Vagina (tissue), 2 donors: ENCODE measurements around the gene GRAMD1B. TPM values are rescaled to one million over a fixed set of nuclear protein-coding genes. Genes with fewer than 3 reads are reported as not detected.

Experiments used
- DNase-seq, 2 donors: peaks; one replicate each; pipeline ENCODE4 v3.0.0-alpha.2; 2017; ENCODE audit errors: extremely low spot score in 2 of 2
- H3K27ac ChIP-seq: fragments of 200-600 bp; sonication (generic); one replicate; pipeline ENCODE4 v1.5.1; 2019
- H3K27me3 ChIP-seq: fragments of 200-600 bp; sonication (generic); one replicate; pipeline ENCODE4 v1.5.1; 2019
- H3K36me3 ChIP-seq, 2 donors: fragments of 200-600 bp; sonication (generic); one replicate each; pipeline ENCODE4 v1.5.1; 2017 to 2019
- H3K4me1 ChIP-seq: fragments of 200-600 bp; sonication (generic); one replicate; pipeline ENCODE4 v1.5.1; 2019
- H3K4me3 ChIP-seq, 2 donors: fragments of 200-600 bp; sonication (generic); 1 replicate in 1 of 2; 2 replicates in 1 of 2; pipeline ENCODE4 v1.5.1; 2016 to 2019
- H3K9me3 ChIP-seq: fragments of 200-600 bp; sonication (generic); one replicate; pipeline ENCODE4 v1.5.1; 2019
- CTCF ChIP-seq, 3 experiments: fragments of 450-650 bp in 2 of 3; fragments of 200-600 bp in 1 of 3; sonication (generic) in 1 of 3; IDR thresholded peaks; one replicate each; pipeline ENCODE4 v1.5.1; 2017 to 2019; ENCODE audit warnings: antibody characterized with exemption in 3 of 3, mild to moderate bottlenecking in 2 of 3, moderate library complexity in 2 of 3
- POLR2A ChIP-seq, 2 donors: fragments of 450-650 bp; IDR thresholded peaks; one replicate each; pipeline ENCODE4 v1.6.1; 2017; ENCODE audit warnings: antibody characterized with exemption in 2 of 2, mild to moderate bottlenecking in 2 of 2, moderate library complexity in 2 of 2
- POLR2AphosphoS5 ChIP-seq, 2 donors: sonication (generic); formaldehyde crosslinking; IDR thresholded peaks; one replicate each; pipeline ENCODE4 v1.9.0; 2017; ENCODE audit warnings: antibody characterized with exemption in 2 of 2, mild to moderate bottlenecking in 2 of 2, low read depth in 1 of 2; ENCODE audit not compliant: insufficient read depth in 1 of 2
- intact Hi-C: fragments of 100-400 bp; cut with DNase I; formaldehyde crosslinking; loops from one replicate; pipeline ENCODE4 v1.15.1; 2023
- total RNA-seq: library from RNA; depleted of rRNA; stranded (reverse); fragments of >200 nt; gene quantifications from one replicate; pipeline ENCODE4 v1.2.3, GENCODE V29; 2016

The GRAMD1B gene
- total RNA-seq, 1 donor from 2014 or later: 4.9 TPM

- Histone ChIP-seq H3K9me3 (no peaks in the 10 kb centered on the region), H3K4me3 (peak overlapping the region; percentile 38 to 39), H3K27ac (no peak overlapping the region), H3K4me1 (peaks cover 16% of the 10 kb centered on the region), H3K36me3 (no peaks in the 10 kb centered on the region), H3K27me3 (no peaks in the 10 kb centered on the region)
- intact Hi-C loops: no loop called here
- DNase-seq: no peak
- TF ChIP-seq POLR2AphosphoS5 (IDR thresholded peaks at IDR 0.05; ENCODE audit: insufficient read depth in 1 of 2, low read depth in 1 of 2) (no peak), CTCF (IDR thresholded peaks at IDR 0.05) (no peak), POLR2A (IDR thresholded peaks at IDR 0.05) (no peak)
These were observed 129.5 kb downstream of the GRAMD1B start for GRCh38 chr11:123559523-123559955.

- Histone ChIP-seq H3K9me3 (no peaks in the 10 kb centered on the region), H3K27ac (no peak overlapping the region), H3K4me1 (peaks cover 16% of the 10 kb centered on the region), H3K4me3 (peak overlapping the region; percentile 38 to 39), H3K27me3 (no peaks in the 10 kb centered on the region), H3K36me3 (no peaks in the 10 kb centered on the region)
- DNase-seq: no peak
- intact Hi-C loops: no loop called here
- TF ChIP-seq POLR2A (IDR thresholded peaks at IDR 0.05): no peak
- no peak for TF ChIP-seq CTCF (IDR thresholded peaks at IDR 0.05)
These were observed 129.9 kb downstream of the GRAMD1B start for GRCh38 chr11:123560006-123560405.

GRCh38 chr11:123561431-123561800 is 131.3 kb downstream of the GRAMD1B start:
- no peak for TF ChIP-seq CTCF (IDR thresholded peaks at IDR 0.05)
- no peak for TF ChIP-seq POLR2A (IDR thresholded peaks at IDR 0.05)
- no peaks in the 10 kb centered on the region for H3K36me3 ChIP-seq
- no peak for DNase-seq
- H3K27me3 ChIP-seq: no peaks in the 10 kb centered on the region
- H3K27ac ChIP-seq: no peak overlapping the region
- peaks cover 16% of the 10 kb centered on the region for H3K4me1 ChIP-seq
- intact Hi-C loops: no loop called here
- H3K9me3 ChIP-seq: no peaks in the 10 kb centered on the region
- no peak overlapping the region for H3K4me3 ChIP-seq

GRCh38 chr11:123562158-123562557 is 132.1 kb downstream of the GRAMD1B start:
- H3K4me3 ChIP-seq: no peak overlapping the region
- no peaks in the 10 kb centered on the region for H3K9me3 ChIP-seq
- H3K27ac ChIP-seq: no peak overlapping the region
- H3K27me3 ChIP-seq: no peaks in the 10 kb centered on the region
- no peak for DNase-seq
- intact Hi-C loops: no loop called here
- no peak for TF ChIP-seq POLR2A (IDR thresholded peaks at IDR 0.05)
- no peak for TF ChIP-seq CTCF (IDR thresholded peaks at IDR 0.05)
- no peak for TF ChIP-seq POLR2AphosphoS5 (IDR thresholded peaks at IDR 0.05; ENCODE audit: insufficient read depth in 1 of 2, low read depth in 1 of 2)
- peaks cover 16% of the 10 kb centered on the region for H3K4me1 ChIP-seq
- no peaks in the 10 kb centered on the region for H3K36me3 ChIP-seq

- intact Hi-C loops: no loop called here
- TF ChIP-seq POLR2A (IDR thresholded peaks at IDR 0.05) (no peak), POLR2AphosphoS5 (IDR thresholded peaks at IDR 0.05; ENCODE audit: insufficient read depth in 1 of 2, low read depth in 1 of 2) (no peak), CTCF (IDR thresholded peaks at IDR 0.05) (no peak)
These were observed 132.8 kb downstream of the GRAMD1B start for GRCh38 chr11:123562829-123563228.

More at GRCh38 chr11:123562829-123563228, 132.8 kb downstream of the GRAMD1B start:
- H3K27ac ChIP-seq: no peak overlapping the region
- H3K27me3 ChIP-seq: no peaks in the 10 kb centered on the region
- H3K36me3 ChIP-seq: no peaks in the 10 kb centered on the region
- H3K9me3 ChIP-seq: no peaks in the 10 kb centered on the region
- no peak overlapping the region for H3K4me3 ChIP-seq
- no peak for DNase-seq
- peaks cover 16% of the 10 kb centered on the region for H3K4me1 ChIP-seq
